B cell (primary cell): ENCODE results near the gene SLC9A9. TPM values are rescaled to one million over a fixed set of nuclear protein-coding genes. Genes with fewer than 3 reads are reported as not detected.

ENCODE experiments used
- ATAC-seq: fragments of 200-7000 bp; cut with Tn5 transposase; one replicate; pipeline ENCODE4 v1.10.0; 2021; ENCODE audit warnings: low read depth, mild to moderate bottlenecking, moderate number of reproducible peaks, moderate library complexity
- CTCF ChIA-PET: fragments of 350-600 bp; sonication (Branson Sonifier 250); formaldehyde crosslinking; loops from one replicate; lab custom pipeline; 2021; ENCODE audit warnings: antibody characterized with exemption, inconsistent platforms; lab: Charles Lee
- POLR2A ChIA-PET: fragments of 350-600 bp; sonication (Branson Sonifier 250); formaldehyde crosslinking; loops from one replicate; lab custom pipeline; 2021; ENCODE audit warnings: antibody characterized with exemption; lab: Charles Lee
- DNase-seq: peaks from one replicate; pipeline ENCODE4 v3.0.0; 2013
- H2AFZ ChIP-seq: 2 replicates; pipeline ENCODE4 v1.6.1; 2012; ENCODE audit warnings: mild to moderate bottlenecking, low read depth, low read length; ENCODE audit not compliant: insufficient read depth, poor library complexity, severe bottlenecking
- H3K27ac ChIP-seq, 2 donors: 1 replicate in 1 of 2; 2 replicates in 1 of 2; pipeline ENCODE4 v1.5.1; 2012 to 2013; ENCODE audit warnings: low read length in 2 of 2, mild to moderate bottlenecking in 2 of 2, moderate library complexity in 1 of 2
- H3K27me3 ChIP-seq, 4 experiments: fragments of 200-600 bp in 1 of 4; sonication (generic) in 1 of 4; replicated peaks in 1 of 4; 1 replicate in 2 of 4; 2 replicates in 2 of 4; pipeline versions ENCODE4 v1.6.1 to v1.7.0; 2013 to 2016; ENCODE audit warnings: low read length in 3 of 4, mild to moderate bottlenecking in 2 of 4, mixed read lengths in 1 of 4, moderate library complexity in 1 of 4; ENCODE audit not compliant: insufficient read depth in 4 of 4, control insufficient read depth in 3 of 4; ENCODE audit errors: control extremely low read depth in 1 of 4
- H3K36me3 ChIP-seq, 2 experiments: replicated peaks in 1 of 2; 1 replicate in 1 of 2; 2 replicates in 1 of 2; pipeline versions ENCODE4 v1.6.1 to v1.7.1; 2013; ENCODE audit warnings: low read length in 1 of 2; ENCODE audit not compliant: insufficient read depth in 2 of 2, control insufficient read depth in 1 of 2; ENCODE audit errors: control extremely low read depth in 1 of 2, extremely low read depth in 1 of 2
- H3K4me1 ChIP-seq, 2 donors: fragments of 200-600 bp in 1 of 2; sonication (generic) in 1 of 2; 1 replicate in 1 of 2; 2 replicates in 1 of 2; pipeline versions ENCODE4 v1.5.1 to v1.6.1; 2013 to 2017; ENCODE audit warnings: low read length in 2 of 2; ENCODE audit not compliant: control insufficient read depth in 2 of 2, insufficient read depth in 2 of 2
- H3K4me2 ChIP-seq: replicated peaks from 2 replicates; pipeline ENCODE3; 2012; ENCODE audit warnings: mild to moderate bottlenecking, low read depth, low read length; ENCODE audit not compliant: poor library complexity, severe bottlenecking
- H3K4me3 ChIP-seq, 5 experiments: fragments of 200-600 bp in 1 of 5; sonication (generic) in 1 of 5; 1 replicate in 3 of 5; 2 replicates in 2 of 5; pipeline versions ENCODE4 v1.5.1 to v1.7.0; 2011 to 2016; ENCODE audit warnings: low read length in 4 of 5, mild to moderate bottlenecking in 4 of 5, low read depth in 2 of 5, control low read depth in 1 of 5, moderate library complexity in 1 of 5; ENCODE audit not compliant: insufficient read depth in 1 of 5; ENCODE audit errors: control extremely low read depth in 1 of 5, extremely low read depth in 1 of 5
- H3K79me2 ChIP-seq: fragments of 200-600 bp; sonication (generic); one replicate; pipeline ENCODE4 v1.6.0; 2016; ENCODE audit warnings: low read length; ENCODE audit not compliant: control insufficient read depth, insufficient read depth
- H3K9ac ChIP-seq: fragments of 200-600 bp; sonication (generic); 2 replicates; pipeline ENCODE4 v1.6.1; 2017; ENCODE audit warnings: mild to moderate bottlenecking, low read length, moderate library complexity
- H3K9me3 ChIP-seq, 3 donors: one replicate each; pipeline versions ENCODE4 v1.6.1 to v1.7.1; 2013; ENCODE audit warnings: low read length in 2 of 3; ENCODE audit not compliant: control insufficient read depth in 2 of 3, insufficient read depth in 1 of 3; ENCODE audit errors: control extremely low read depth in 1 of 3
- H4K20me1 ChIP-seq: 2 replicates; pipeline ENCODE4 v1.6.0; 2012; ENCODE audit warnings: mild to moderate bottlenecking, low read length; ENCODE audit not compliant: insufficient read depth, control insufficient read depth, poor library complexity, severe bottlenecking
- H3K27ac Mint-ChIP-seq: one replicate; pipeline ENCODE4 v1.8.0; 2021; ENCODE audit warnings: mixed read lengths
- H3K27me3 Mint-ChIP-seq: one replicate; pipeline ENCODE4 v1.8.0; 2021; ENCODE audit warnings: mixed read lengths
- H3K4me1 Mint-ChIP-seq: one replicate; pipeline ENCODE4 v1.8.0; 2021; ENCODE audit warnings: mixed read lengths
- H3K4me3 Mint-ChIP-seq: one replicate; pipeline ENCODE4 v1.8.0; 2021; ENCODE audit warnings: mixed read lengths
- H3K9me3 Mint-ChIP-seq: one replicate; pipeline ENCODE4 v1.8.0; 2022; ENCODE audit warnings: mixed read lengths; ENCODE audit not compliant: insufficient read depth
- EZH2 ChIP-seq: IDR thresholded peaks from 2 replicates; pipeline ENCODE4 v1.6.1; 2012; ENCODE audit warnings: borderline replicate concordance, low read depth, mild to moderate bottlenecking, moderate library complexity, low read length; ENCODE audit not compliant: insufficient read depth, poor library complexity, severe bottlenecking
- WGBS: methylation state at CpG from one replicate; pipeline ENCODE4 v1.1.5; 2013; ENCODE audit warnings: missing lambda C conversion rate; ENCODE audit not compliant: insufficient coverage; 5-methylcytosine and 5-hydroxymethylcytosine counted together
- intact Hi-C: fragments of 100-400 bp; cut with micrococcal nuclease; formaldehyde crosslinking; loops from one replicate; pipeline ENCODE4 v1.10.0; 2022
- polyA plus RNA-seq: library from polyadenylated mRNA; depleted of rRNA; stranded (reverse); fragments of >200 nt; gene quantifications from 2 replicates; pipeline ENCODE4 v1.2.3, GENCODE V29; 2012
- total RNA-seq, 2 donors: library from RNA; stranded (reverse); fragments of 120-200 nt in 1 of 2; gene quantifications; 1 replicate in 1 of 2; 2 replicates in 1 of 2; pipeline versions ENCODE4 v1.2.3 to v1.2.4, GENCODE V29; 2013 to 2022
- TF ChIP-seq, protein P1 (sequence below): fragments of 200-600 bp; IDR thresholded peaks from one replicate; pipeline ENCODE4 v1.8.0; 2022; ENCODE audit warnings: antibody characterized with exemption, mild to moderate bottlenecking

Gene SLC9A9
- total and polyA plus RNA-seq, 2 donors (not counting 1 experiment from before 2014, with no cell fraction given): 7.7 to 17.3 TPM

DNA sequence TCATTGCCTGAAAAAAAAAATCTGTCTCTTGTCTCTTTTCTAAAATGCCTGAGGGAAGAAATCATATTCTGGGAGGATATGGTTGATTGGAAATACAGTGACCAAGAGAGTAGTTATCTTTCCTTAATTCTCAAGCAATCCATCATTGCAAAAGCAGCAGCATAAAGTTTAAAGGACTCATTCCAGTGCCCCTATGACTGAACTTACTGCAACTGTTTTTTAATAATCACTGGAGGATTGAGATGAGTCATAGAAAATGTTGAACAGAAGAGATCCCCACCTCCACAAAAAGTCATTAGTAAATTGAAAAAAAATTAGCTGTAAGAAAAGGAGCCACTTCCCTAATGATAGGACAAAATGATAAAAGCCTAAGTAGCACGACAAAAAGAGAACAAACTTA is 121.5 kb downstream of the SLC9A9 start:
- POLR2A ChIA-PET: interaction anchor here (0.6 kb wide), 1 partner anchor 644 kb away, joined by 3 read pairs; no protein-coding TSS in a partner anchor
- intact Hi-C loops: no loop called here

GRCh38 chr3:143720381-143720780 is 127.9 kb downstream of the SLC9A9 start:
- no peaks in the 10 kb centered on the region for H4K20me1 ChIP-seq
- H3K79me2 ChIP-seq: no peaks in the 10 kb centered on the region
- peaks cover 0 to 3% (median 0%) of the 10 kb centered on the region in 3 donors for H3K9me3 ChIP-seq
- H3K9ac ChIP-seq: no peak overlapping the region
- H3K4me3 Mint-ChIP-seq: no peak overlapping the region
- no peaks in the 10 kb centered on the region for H3K9me3 Mint-ChIP-seq
- no peak overlapping the region for H3K27ac Mint-ChIP-seq
- no peaks in the 10 kb centered on the region for H3K27me3 Mint-ChIP-seq
- DNase-seq (no peak), ATAC-seq (no peak)
- CTCF ChIA-PET: no interaction called here
- 100% methylated on average over 2 of the region's 2 CpGs for WGBS
- H3K4me1 Mint-ChIP-seq: no peaks in the 10 kb centered on the region
- no peak overlapping the region for H3K27ac ChIP-seq
- H2AFZ ChIP-seq: no peak overlapping the region
- H3K4me3 ChIP-seq: no peak overlapping the region
- TF ChIP-seq, protein P1, sequence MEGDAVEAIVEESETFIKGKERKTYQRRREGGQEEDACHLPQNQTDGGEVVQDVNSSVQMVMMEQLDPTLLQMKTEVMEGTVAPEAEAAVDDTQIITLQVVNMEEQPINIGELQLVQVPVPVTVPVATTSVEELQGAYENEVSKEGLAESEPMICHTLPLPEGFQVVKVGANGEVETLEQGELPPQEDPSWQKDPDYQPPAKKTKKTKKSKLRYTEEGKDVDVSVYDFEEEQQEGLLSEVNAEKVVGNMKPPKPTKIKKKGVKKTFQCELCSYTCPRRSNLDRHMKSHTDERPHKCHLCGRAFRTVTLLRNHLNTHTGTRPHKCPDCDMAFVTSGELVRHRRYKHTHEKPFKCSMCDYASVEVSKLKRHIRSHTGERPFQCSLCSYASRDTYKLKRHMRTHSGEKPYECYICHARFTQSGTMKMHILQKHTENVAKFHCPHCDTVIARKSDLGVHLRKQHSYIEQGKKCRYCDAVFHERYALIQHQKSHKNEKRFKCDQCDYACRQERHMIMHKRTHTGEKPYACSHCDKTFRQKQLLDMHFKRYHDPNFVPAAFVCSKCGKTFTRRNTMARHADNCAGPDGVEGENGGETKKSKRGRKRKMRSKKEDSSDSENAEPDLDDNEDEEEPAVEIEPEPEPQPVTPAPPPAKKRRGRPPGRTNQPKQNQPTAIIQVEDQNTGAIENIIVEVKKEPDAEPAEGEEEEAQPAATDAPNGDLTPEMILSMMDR: no peak
- TF ChIP-seq EZH2: no peak
- H3K27me3 ChIP-seq: no peaks in the 10 kb centered on the region
- no peaks in the 10 kb centered on the region for H3K4me1 ChIP-seq
- intact Hi-C loops: no loop called here
- H3K36me3 ChIP-seq: peaks cover 0 to 1% of the 10 kb centered on the region in 2 experiments
- no peak overlapping the region for H3K4me2 ChIP-seq
- POLR2A ChIA-PET: no interaction called here

More for the DNA sequence above, 121.5 kb downstream of the SLC9A9 start:
- no peak for TF ChIP-seq EZH2
- TF ChIP-seq, protein P1: no peak
- Mint-ChIP-seq H3K4me1 (no peaks in the 10 kb centered on the region), H3K9me3 (no peaks in the 10 kb centered on the region), H3K27me3 (no peaks in the 10 kb centered on the region), H3K4me3 (no peak overlapping the region), H3K27ac (no peak overlapping the region)
- Histone ChIP-seq H3K4me2 (no peak overlapping the region), H3K9ac (no peak overlapping the region), H3K36me3 (no peaks in the 10 kb centered on the region), H2AFZ (no peak overlapping the region), H3K27ac (no peak overlapping the region), H4K20me1 (no peaks in the 10 kb centered on the region), H3K27me3 (no peaks in the 10 kb centered on the region), H3K9me3 (no peaks in the 10 kb centered on the region), H3K4me1 (no peaks in the 10 kb centered on the region), H3K79me2 (no peaks in the 10 kb centered on the region), H3K4me3 (no peak overlapping the region)
- ATAC-seq (no peak), DNase-seq (no peak)
- CTCF ChIA-PET: no interaction called here
- no CpG with 5 or more reads among the region's 1 CpG for WGBS
